OCI-LY7 (cell line): Measurements from ENCODE around the gene WASHC4. TPM values are rescaled to one million over a fixed set of nuclear protein-coding genes. Genes with fewer than 3 reads are reported as not detected.

Experiments
- BruUV-seq: library from RNA; stranded (reverse); fragments of 400-500 nt; replicated peaks from 2 replicates; lab custom pipeline; 2021; lab: Mats Ljungman, UMichigan
- CTCF ChIA-PET: fragments of 300-600 bp; sonication (Branson Sonifier 250); formaldehyde crosslinking; loops from one replicate; lab custom pipeline; 2022; ENCODE audit warnings: antibody characterized with exemption; ENCODE audit not compliant: unreplicated experiment; lab: Charles Lee
- POLR2A ChIA-PET: fragments of 300-600 bp; sonication (Branson Sonifier 250); formaldehyde crosslinking; loops from one replicate; lab custom pipeline; 2022; ENCODE audit warnings: antibody characterized with exemption; lab: Charles Lee
- DNase-seq: peaks from one replicate; pipeline ENCODE4 v3.0.0-alpha.2; 2015; ENCODE audit warnings: low spot score
- H2AFZ ChIP-seq: fragments of 200-600 bp; sonication (generic), shearing (Covaris generic); 2 replicates; pipeline ENCODE4 v1.6.1; 2014; ENCODE audit warnings: mild to moderate bottlenecking, antibody characterized with exemption, low read length, moderate library complexity
- H3K27ac ChIP-seq: fragments of 200-600 bp; sonication (generic); 2 replicates; pipeline ENCODE4 v1.5.1; 2014; ENCODE audit warnings: mixed run types, low read depth, mild to moderate bottlenecking, moderate library complexity, low read length, inconsistent platforms; ENCODE audit not compliant: poor library complexity, severe bottlenecking
- H3K36me3 ChIP-seq: fragments of 200-600 bp; sonication (generic); 2 replicates; pipeline ENCODE4 v1.6.1; 2014; ENCODE audit warnings: mild to moderate bottlenecking, antibody characterized with exemption, low read length, moderate library complexity, mixed read lengths; ENCODE audit not compliant: insufficient read depth
- H3K4me1 ChIP-seq: fragments of 200-600 bp; sonication (generic); 2 replicates; pipeline ENCODE4 v1.5.1; 2014; ENCODE audit warnings: mild to moderate bottlenecking, low read length; ENCODE audit not compliant: insufficient read depth, poor library complexity, severe bottlenecking
- H3K4me2 ChIP-seq: fragments of 200-600 bp; sonication (generic); 2 replicates; pipeline ENCODE4 v1.6.1; 2014; ENCODE audit warnings: mild to moderate bottlenecking, low read length
- H3K4me3 ChIP-seq: fragments of 200-600 bp; sonication (generic); 2 replicates; pipeline ENCODE4 v1.5.1; 2014; ENCODE audit warnings: mild to moderate bottlenecking, low read depth, low read length; ENCODE audit not compliant: poor library complexity, severe bottlenecking
- H3K79me2 ChIP-seq: fragments of 200-600 bp; sonication (generic); 2 replicates; pipeline ENCODE4 v1.6.1; 2016; ENCODE audit warnings: low read depth, mild to moderate bottlenecking, low read length, moderate library complexity, mixed read lengths; ENCODE audit not compliant: insufficient read depth
- H3K9me2 ChIP-seq: fragments of 200-600 bp; sonication (generic); 2 replicates; pipeline ENCODE4 v1.6.1; 2016; ENCODE audit warnings: mild to moderate bottlenecking, low read length, mixed read lengths; ENCODE audit not compliant: insufficient read depth
- H3K9me3 ChIP-seq: fragments of 200-600 bp; sonication (generic); 2 replicates; pipeline ENCODE4 v1.6.1; 2014; ENCODE audit warnings: mild to moderate bottlenecking, mixed run types, low read length, mixed read lengths
- H4K20me1 ChIP-seq: fragments of 200-600 bp; sonication (generic); 2 replicates; pipeline ENCODE4 v1.6.1; 2014; ENCODE audit warnings: mild to moderate bottlenecking, antibody characterized with exemption, low read length, moderate library complexity, mixed read lengths; ENCODE audit not compliant: insufficient read depth
- CTCF ChIP-seq: fragments of 200-600 bp; sonication (generic); conservative IDR thresholded peaks from 2 replicates; pipeline ENCODE4 v1.5.1; 2014; ENCODE audit warnings: mild to moderate bottlenecking, antibody characterized with exemption, low read length, moderate library complexity, mixed read lengths
- EZH2phosphoT487 ChIP-seq: fragments of 200-600 bp; sonication (generic); IDR thresholded peaks from 2 replicates; pipeline ENCODE4 v1.6.1; 2018; ENCODE audit warnings: low read depth, borderline replicate concordance, mild to moderate bottlenecking, mixed run types, antibody characterized with exemption, low read length, moderate library complexity, mixed read lengths
- intact Hi-C: fragments of 100-400 bp; cut with micrococcal nuclease; formaldehyde crosslinking; loops from one replicate; pipeline ENCODE4 v1.10.0; 2022; ENCODE audit not compliant: unreplicated experiment
- total RNA-seq, 2 experiments: library from RNA; depleted of rRNA in 1 of 2; stranded (reverse); fragments of >200 nt in 1 of 2; shearing (Covaris generic) in 1 of 2; gene quantifications; 2 replicates each; pipeline ENCODE4 v1.2.3, GENCODE V29; 2014 to 2022

Gene WASHC4
- total RNA-seq, 2 experiments from 2014 or later: 54.8 to 71.8 TPM

GRCh38 chr12:105138248-105138647 lies 30.7 kb downstream of the WASHC4 start:
- H3K9me3 ChIP-seq: no peaks in the 10 kb centered on the region
- CTCF ChIA-PET: no interaction called here
- no peak overlapping the region for H2AFZ ChIP-seq
- no peak overlapping the region for H3K27ac ChIP-seq
- BruUV-seq: no TSS peak
- POLR2A ChIA-PET: interaction anchor here (0.6 to 1.0 kb wide), 6 partner anchors 10 to 1033 kb away, joined by 3 to 5 read pairs (median 3); no protein-coding TSS in a partner anchor
- H3K4me1 ChIP-seq: no peaks in the 10 kb centered on the region
- H3K4me2 ChIP-seq: no peak overlapping the region
- intact Hi-C loops: no loop called here
- no peak for DNase-seq
- H3K36me3 ChIP-seq: peaks cover 97% of the 10 kb centered on the region
- no peak overlapping the region for H3K4me3 ChIP-seq
- TF ChIP-seq EZH2phosphoT487 (no peak), CTCF (no peak)
- H4K20me1 ChIP-seq: no peaks in the 10 kb centered on the region
- H3K79me2 ChIP-seq: peaks cover 4% of the 10 kb centered on the region
- H3K9me2 ChIP-seq: no peaks in the 10 kb centered on the region

- Histone ChIP-seq H3K4me3 (no peak overlapping the region), H3K27ac (no peak overlapping the region), H3K9me2 (no peaks in the 10 kb centered on the region), H3K9me3 (no peaks in the 10 kb centered on the region), H3K36me3 (peaks cover 95% of the 10 kb centered on the region), H3K79me2 (peaks cover 10% of the 10 kb centered on the region; the same call in 1 of the 2 replicates), H3K4me1 (no peaks in the 10 kb centered on the region), H4K20me1 (no peaks in the 10 kb centered on the region), H2AFZ (no peak overlapping the region), H3K4me2 (no peak overlapping the region)
- TF ChIP-seq EZH2phosphoT487 (no peak), CTCF (no peak)
- intact Hi-C loops: no loop called here
- BruUV-seq: TSS peak; percentile 14
- ChIA-PET POLR2A (no interaction called here), CTCF (no interaction called here)
- no peak for DNase-seq
These were observed 33.9 kb downstream of the WASHC4 start for GRCh38 chr12:105141320-105141922.

- no peaks in the 10 kb centered on the region for H4K20me1 ChIP-seq
- ChIA-PET CTCF (no interaction called here), POLR2A (no interaction called here)
- no peak overlapping the region for H3K27ac ChIP-seq
- H3K9me2 ChIP-seq: no peaks in the 10 kb centered on the region
- H3K9me3 ChIP-seq: no peaks in the 10 kb centered on the region
- TF ChIP-seq EZH2phosphoT487 (no peak), CTCF (no peak)
- peaks cover 95% of the 10 kb centered on the region for H3K36me3 ChIP-seq
- no peak for DNase-seq
- peaks cover 10% of the 10 kb centered on the region; the same call in 1 of the 2 replicates for H3K79me2 ChIP-seq
- intact Hi-C loops: no loop called here
- H2AFZ ChIP-seq: no peak overlapping the region
- no TSS peak for BruUV-seq
- no peak overlapping the region for H3K4me2 ChIP-seq
- no peaks in the 10 kb centered on the region for H3K4me1 ChIP-seq
- no peak overlapping the region for H3K4me3 ChIP-seq
These were observed 34.7 kb downstream of the WASHC4 start for GRCh38 chr12:105142259-105142658.
